ENCODE results near the gene BTF3L4. TPM values are rescaled to one million over a fixed set of nuclear protein-coding genes. Genes with fewer than 3 reads are reported as not detected.
"Not testable (repeated sequence)": the region's sequence is repeated elsewhere in the genome, so short reads cannot be mapped to it uniquely, and the experiment has no call there.

Gene BTF3L4
- total RNA-seq, 1 experiment from 2014 or later: 53.2 TPM

- DNase-seq (ENCODE audit: low read depth): no peak
- in situ Hi-C loops (cut with HindIII; ENCODE audit: low pct_unique_long_range_greater_than_20kb, low sequenced_read_pairs): no loop called here
Observed at GRCh38 chr1:52053862-52054261, 2.2 kb upstream of the BTF3L4 start.

- in situ Hi-C loops (cut with HindIII; ENCODE audit: low pct_unique_long_range_greater_than_20kb, low sequenced_read_pairs): no loop called here
- no peak for DNase-seq (ENCODE audit: low read depth)
Observed at GRCh38 chr1:52054496-52055065, 1.5 kb upstream of the BTF3L4 start.

GRCh38 chr1:52055066-52055865 is 829 bp upstream of the BTF3L4 start, which contains the start of gene TXNDC12:
TXNDC12 (minus strand) TSS chr1:52055191; CDS start chr1:52055096, 95 bp downstream.
- in situ Hi-C loops (cut with HindIII; ENCODE audit: low pct_unique_long_range_greater_than_20kb, low sequenced_read_pairs): no loop called here
- DNase-seq (ENCODE audit: low read depth): peak; percentile 94

GRCh38 chr1:52055866-52056162 is 281 bp upstream of the BTF3L4 start:
- in situ Hi-C loops (cut with HindIII; ENCODE audit: low pct_unique_long_range_greater_than_20kb, low sequenced_read_pairs): no loop called here
- DNase-seq (ENCODE audit: low read depth): no peak

- no peak for DNase-seq (ENCODE audit: low read depth)
- in situ Hi-C loops (cut with HindIII; ENCODE audit: low pct_unique_long_range_greater_than_20kb, low sequenced_read_pairs): no loop called here
Observed at GRCh38 chr1:52056937-52057231, 789 bp downstream of the BTF3L4 start.

GRCh38 chr1:52057255-52057654 is 1.2 kb downstream of the BTF3L4 start:
- no peak for DNase-seq (ENCODE audit: low read depth)
- in situ Hi-C loops (cut with HindIII; ENCODE audit: low pct_unique_long_range_greater_than_20kb, low sequenced_read_pairs): no loop called here

GRCh38 chr1:52057876-52058415 is 1.9 kb downstream of the BTF3L4 start:
- in situ Hi-C loops (cut with HindIII; ENCODE audit: low pct_unique_long_range_greater_than_20kb, low sequenced_read_pairs): no loop called here
- no peak for DNase-seq (ENCODE audit: low read depth)

- in situ Hi-C loops (cut with HindIII; ENCODE audit: low pct_unique_long_range_greater_than_20kb, low sequenced_read_pairs): no loop called here
- DNase-seq (ENCODE audit: low read depth): no peak
Observed at GRCh38 chr1:52059321-52059720, 3.2 kb downstream of the BTF3L4 start.

GRCh38 chr1:52059888-52060287 is 3.8 kb downstream of the BTF3L4 start:
- in situ Hi-C loops (cut with HindIII; ENCODE audit: low pct_unique_long_range_greater_than_20kb, low sequenced_read_pairs): no loop called here
- DNase-seq (ENCODE audit: low read depth): no peak

- in situ Hi-C loops (cut with HindIII; ENCODE audit: low pct_unique_long_range_greater_than_20kb, low sequenced_read_pairs): no loop called here
- DNase-seq (ENCODE audit: low read depth): no peak
Observed at GRCh38 chr1:52060822-52061221, 4.7 kb downstream of the BTF3L4 start.

- in situ Hi-C loops (cut with HindIII; ENCODE audit: low pct_unique_long_range_greater_than_20kb, low sequenced_read_pairs): no loop called here
- DNase-seq (ENCODE audit: low read depth): no peak
Observed at GRCh38 chr1:52063192-52063591, 7.1 kb downstream of the BTF3L4 start.

GRCh38 chr1:52070704-52071103 is 14.6 kb downstream of the BTF3L4 start:
- in situ Hi-C loops (cut with HindIII; ENCODE audit: low pct_unique_long_range_greater_than_20kb, low sequenced_read_pairs): no loop called here
- no peak for DNase-seq (ENCODE audit: low read depth)

- DNase-seq (ENCODE audit: low read depth): no peak
- in situ Hi-C loops (cut with HindIII; ENCODE audit: low pct_unique_long_range_greater_than_20kb, low sequenced_read_pairs): no loop called here
Observed at GRCh38 chr1:52072291-52072690, 16.2 kb downstream of the BTF3L4 start.

- DNase-seq (ENCODE audit: low read depth); in situ Hi-C loops (cut with HindIII; ENCODE audit: low pct_unique_long_range_greater_than_20kb, low sequenced_read_pairs): not testable (repeated sequence)
Observed at GRCh38 chr1:52077277-52077676, 21.2 kb downstream of the BTF3L4 start.

- in situ Hi-C loops (cut with HindIII; ENCODE audit: low pct_unique_long_range_greater_than_20kb, low sequenced_read_pairs): no loop called here
Observed at GRCh38 chr1:52080014-52080415, 23.9 kb downstream of the BTF3L4 start.

GRCh38 chr1:52087892-52088291 is 31.8 kb downstream of the BTF3L4 start:
- DNase-seq (ENCODE audit: low read depth); in situ Hi-C loops (cut with HindIII; ENCODE audit: low pct_unique_long_range_greater_than_20kb, low sequenced_read_pairs): not testable (repeated sequence)

More at GRCh38 chr1:52080014-52080415, 23.9 kb downstream of the BTF3L4 start:
- no peak for DNase-seq (ENCODE audit: low read depth)

GRCh38 chr1:52094300-52094699 is 38.2 kb downstream of the BTF3L4 start:
- in situ Hi-C loops (cut with HindIII; ENCODE audit: low pct_unique_long_range_greater_than_20kb, low sequenced_read_pairs); DNase-seq (ENCODE audit: low read depth): not testable (repeated sequence)

GRCh38 chr1:52096216-52096615 is 40.1 kb downstream of the BTF3L4 start:
- in situ Hi-C loops (cut with HindIII; ENCODE audit: low pct_unique_long_range_greater_than_20kb, low sequenced_read_pairs): no loop called here

GRCh38 chr1:52098139-52098871 is 42.2 kb downstream of the BTF3L4 start:
- no peak for DNase-seq (ENCODE audit: low read depth)
- in situ Hi-C loops (cut with HindIII; ENCODE audit: low pct_unique_long_range_greater_than_20kb, low sequenced_read_pairs): no loop called here

More at GRCh38 chr1:52096216-52096615, 40.1 kb downstream of the BTF3L4 start:
- DNase-seq (ENCODE audit: low read depth): no peak
